ENCODE results near the gene AIF1L. TPM values are rescaled to one million over a fixed set of nuclear protein-coding genes. Genes with fewer than 3 reads are reported as not detected.

AIF1L gene
- total and polyA plus RNA-seq, 2 of the 13 experiments (the other 11 are each of a cell fraction or from before 2014, with no cell fraction given), result 12.4 to 36.5 TPM

DNA sequence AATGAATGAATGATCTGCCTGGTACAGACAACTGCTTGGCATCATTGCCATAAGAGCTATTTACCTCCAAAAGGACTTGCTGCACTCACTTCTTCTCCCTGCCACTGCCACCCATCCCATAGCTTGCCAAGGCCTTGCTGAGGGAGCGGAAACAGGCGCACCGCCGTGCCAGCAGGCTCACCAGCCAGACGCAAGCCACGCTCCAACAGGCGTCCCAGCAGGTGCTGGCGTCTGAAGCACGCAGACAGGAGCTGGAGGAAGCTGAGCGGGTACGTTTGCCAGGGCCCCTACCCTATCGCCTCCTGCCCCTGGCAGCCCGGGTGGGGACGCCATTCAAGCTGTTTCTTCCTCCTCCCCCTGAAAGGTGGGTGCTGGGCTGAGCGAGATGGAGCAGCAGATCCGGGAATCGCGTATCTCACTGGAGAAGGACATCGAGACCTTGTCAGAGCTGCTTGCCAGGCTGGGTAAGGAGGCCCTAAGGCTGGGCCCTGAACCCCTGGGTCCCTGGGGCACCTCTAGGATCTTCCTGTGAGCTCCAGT lies 8.9 kb upstream of the AIF1L start:
- WGBS (ENCODE audit: low lambda C conversion rate), result 46% methylated on average over 10 of the region's 19 CpGs
- ATAC-seq (no peak), FAIRE-seq (no peak), DNase-seq (ENCODE audit: low spot score) (no peak)
- Histone ChIP-seq H3K79me2 (ENCODE audit: insufficient read depth, low read length) (no peaks in the 10 kb centered on the region), H3K9me3 (ENCODE audit: low read length) (no peaks in the 10 kb centered on the region), H3K36me3 (replicated peaks in 1 of 2; ENCODE audit: control insufficient read depth in 1 of 2, insufficient read depth in 2 of 2, low read length in 2 of 2) (no peaks in the 10 kb centered on the region), H2AFZ (ENCODE audit: low read length) (no peak overlapping the region), H4K20me1 (ENCODE audit: insufficient read depth, low read length) (no peaks in the 10 kb centered on the region), H3K27ac (ENCODE audit: extremely low read length, insufficient read depth, low read length) (no peak overlapping the region), H3K9ac (ENCODE audit: insufficient read depth, low read depth, low read length) (no peak overlapping the region), H3K4me2 (ENCODE audit: low read depth, low read length) (no peak overlapping the region), H3K4me3 (replicated peaks in 1 of 3; ENCODE audit: insufficient read depth in 1 of 3, low read depth in 2 of 3, low read length in 3 of 3) (no peak overlapping the region), H3K27me3 (ENCODE audit: control insufficient read depth in 1 of 2, insufficient read depth in 2 of 2, low read length in 2 of 2) (peaks cover 4 to 71% of the 10 kb centered on the region in 2 experiments; a peak in 4 of 5 replicates), H3K4me1 (ENCODE audit: insufficient read depth, low read length) (peaks cover 15% of the 10 kb centered on the region; the same call in 1 of the 2 replicates)
- intact Hi-C loops (cut with micrococcal nuclease; ENCODE audit: unreplicated experiment) (no loop called here), in situ Hi-C loops (cut with HindIII; ENCODE audit: extremely low pct_ligation_motif_present, low pct_unique_long_range_greater_than_20kb) (no loop called here)
- no peak for TF ChIP-seq DNMT3B (CRISPR knock-in tag; conservative IDR thresholded peaks at IDR 0.05)
- no peak for TF ChIP-seq TEAD2 (CRISPR knock-in tag; IDR thresholded peaks at IDR 0.05)
- TF ChIP-seq, protein P1, sequence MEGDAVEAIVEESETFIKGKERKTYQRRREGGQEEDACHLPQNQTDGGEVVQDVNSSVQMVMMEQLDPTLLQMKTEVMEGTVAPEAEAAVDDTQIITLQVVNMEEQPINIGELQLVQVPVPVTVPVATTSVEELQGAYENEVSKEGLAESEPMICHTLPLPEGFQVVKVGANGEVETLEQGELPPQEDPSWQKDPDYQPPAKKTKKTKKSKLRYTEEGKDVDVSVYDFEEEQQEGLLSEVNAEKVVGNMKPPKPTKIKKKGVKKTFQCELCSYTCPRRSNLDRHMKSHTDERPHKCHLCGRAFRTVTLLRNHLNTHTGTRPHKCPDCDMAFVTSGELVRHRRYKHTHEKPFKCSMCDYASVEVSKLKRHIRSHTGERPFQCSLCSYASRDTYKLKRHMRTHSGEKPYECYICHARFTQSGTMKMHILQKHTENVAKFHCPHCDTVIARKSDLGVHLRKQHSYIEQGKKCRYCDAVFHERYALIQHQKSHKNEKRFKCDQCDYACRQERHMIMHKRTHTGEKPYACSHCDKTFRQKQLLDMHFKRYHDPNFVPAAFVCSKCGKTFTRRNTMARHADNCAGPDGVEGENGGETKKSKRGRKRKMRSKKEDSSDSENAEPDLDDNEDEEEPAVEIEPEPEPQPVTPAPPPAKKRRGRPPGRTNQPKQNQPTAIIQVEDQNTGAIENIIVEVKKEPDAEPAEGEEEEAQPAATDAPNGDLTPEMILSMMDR (CRISPR knock-in tag; IDR thresholded peaks at IDR 0.05), result no peak
- TF ChIP-seq, protein P2, sequence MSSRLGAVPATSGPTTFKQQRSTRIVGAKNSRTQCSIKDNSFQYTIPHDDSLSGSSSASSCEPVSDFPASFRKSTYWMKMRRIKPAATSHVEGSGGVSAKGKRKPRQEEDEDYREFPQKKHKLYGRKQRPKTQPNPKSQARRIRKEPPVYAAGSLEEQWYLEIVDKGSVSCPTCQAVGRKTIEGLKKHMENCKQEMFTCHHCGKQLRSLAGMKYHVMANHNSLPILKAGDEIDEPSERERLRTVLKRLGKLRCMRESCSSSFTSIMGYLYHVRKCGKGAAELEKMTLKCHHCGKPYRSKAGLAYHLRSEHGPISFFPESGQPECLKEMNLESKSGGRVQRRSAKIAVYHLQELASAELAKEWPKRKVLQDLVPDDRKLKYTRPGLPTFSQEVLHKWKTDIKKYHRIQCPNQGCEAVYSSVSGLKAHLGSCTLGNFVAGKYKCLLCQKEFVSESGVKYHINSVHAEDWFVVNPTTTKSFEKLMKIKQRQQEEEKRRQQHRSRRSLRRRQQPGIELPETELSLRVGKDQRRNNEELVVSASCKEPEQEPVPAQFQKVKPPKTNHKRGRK (CRISPR knock-in tag; IDR thresholded peaks at IDR 0.05), result no peak
- POLR2A ChIA-PET, result no interaction called here
- CTCF ChIA-PET (ENCODE audit: low intra/inter-chr PET ratio, low total read pairs), result no interaction called here
- BruUV-seq (replicated peaks), result no TSS peak
